ENCODE measurements around the gene AMBP.

AMBP gene

GRCh38 chr9:114053246-114054005 lies 24.7 kb downstream of the AMBP start:
- Histone ChIP-seq H3K4me3 (ENCODE audit: low read depth, low read length) (no peak overlapping the region), H3K36me3 (peaks cover 37% of the 10 kb centered on the region), H3K9me3 (no peaks in the 10 kb centered on the region), H3K27me3 (no peaks in the 10 kb centered on the region), H3K4me1 (no peaks in the 10 kb centered on the region)
- DNase-seq: no peak
- TF ChIP-seq CTCF (IDR thresholded peaks at IDR 0.05; ENCODE audit: low read depth, low read length): no peak

GRCh38 chr9:114051706-114052105 lies 26.4 kb downstream of the AMBP start:
- Histone ChIP-seq H3K4me1 (no peaks in the 10 kb centered on the region), H3K4me3 (ENCODE audit: low read depth, low read length) (no peak overlapping the region), H3K27me3 (no peaks in the 10 kb centered on the region), H3K9me3 (no peaks in the 10 kb centered on the region), H3K36me3 (peaks cover 40% of the 10 kb centered on the region)
- TF ChIP-seq CTCF (IDR thresholded peaks at IDR 0.05; ENCODE audit: low read depth, low read length): no peak
- DNase-seq: no peak

DNA sequence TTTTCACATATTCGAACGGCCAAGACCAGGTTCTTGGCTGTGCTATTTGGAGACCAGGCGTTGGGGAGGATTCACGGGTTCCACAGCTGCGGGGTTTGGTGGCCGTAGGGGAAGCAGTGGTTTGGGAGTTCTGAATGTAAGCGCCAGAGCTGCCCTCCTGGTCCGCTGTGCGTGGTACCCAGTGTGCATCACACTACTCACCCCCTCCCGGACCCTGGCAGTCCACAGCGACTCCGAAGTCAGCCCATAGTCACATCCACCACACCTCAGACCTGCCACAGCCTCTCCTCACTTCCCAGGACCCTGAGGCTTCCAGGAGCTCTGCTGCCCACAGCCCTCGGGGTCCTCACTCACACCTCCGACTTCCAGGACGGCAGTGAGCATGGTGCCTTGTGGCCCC lies 26.8 kb downstream of the AMBP start:
- TF ChIP-seq CTCF (IDR thresholded peaks at IDR 0.05; ENCODE audit: low read depth, low read length): no peak
- Histone ChIP-seq H3K9me3 (no peaks in the 10 kb centered on the region), H3K4me1 (no peaks in the 10 kb centered on the region), H3K36me3 (peaks cover 40% of the 10 kb centered on the region), H3K4me3 (ENCODE audit: low read depth, low read length) (no peak overlapping the region), H3K27me3 (no peaks in the 10 kb centered on the region)
- no peak for DNase-seq

- TF ChIP-seq CTCF (IDR thresholded peaks at IDR 0.05; ENCODE audit: low read depth, low read length): no peak
These were observed 27.5 kb downstream of the AMBP start for GRCh38 chr9:114050646-114051045.

DNA sequence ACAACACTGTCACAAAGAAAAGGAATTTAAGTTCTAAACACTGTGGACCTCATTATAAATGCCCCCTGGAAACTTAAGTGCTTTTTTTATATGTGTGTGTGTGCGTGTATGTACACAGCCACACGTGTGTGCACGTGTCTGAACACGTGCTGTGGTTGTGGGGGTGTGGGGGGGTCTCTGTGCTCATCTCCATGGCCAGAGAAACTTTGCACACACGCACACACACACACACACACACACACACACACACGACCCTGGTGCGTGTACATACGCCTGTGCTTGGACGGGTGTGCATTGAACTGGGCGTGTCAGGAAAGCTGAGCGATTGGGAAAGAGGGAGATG lies 27.9 kb downstream of the AMBP start:
- H3K4me1 ChIP-seq: no peaks in the 10 kb centered on the region
- H3K36me3 ChIP-seq: peaks cover 42% of the 10 kb centered on the region
- DNase-seq: peak; percentile 0
- no peak overlapping the region for H3K4me3 ChIP-seq (ENCODE audit: low read depth, low read length)
- TF ChIP-seq CTCF (IDR thresholded peaks at IDR 0.05; ENCODE audit: low read depth, low read length): no peak
- no peaks in the 10 kb centered on the region for H3K9me3 ChIP-seq
- no peaks in the 10 kb centered on the region for H3K27me3 ChIP-seq

More at GRCh38 chr9:114050646-114051045, 27.5 kb downstream of the AMBP start:
- DNase-seq: no peak
- Histone ChIP-seq H3K4me3 (ENCODE audit: low read depth, low read length) (no peak overlapping the region), H3K9me3 (no peaks in the 10 kb centered on the region), H3K4me1 (no peaks in the 10 kb centered on the region), H3K36me3 (peaks cover 40% of the 10 kb centered on the region), H3K27me3 (no peaks in the 10 kb centered on the region)

GRCh38 chr9:114049441-114050225 lies 28.5 kb downstream of the AMBP start:
- H3K27me3 ChIP-seq: no peaks in the 10 kb centered on the region
- peaks cover 42% of the 10 kb centered on the region for H3K36me3 ChIP-seq
- peak; percentile 4 for DNase-seq
- H3K9me3 ChIP-seq: no peaks in the 10 kb centered on the region
- H3K4me1 ChIP-seq: no peaks in the 10 kb centered on the region
- no peak overlapping the region for H3K4me3 ChIP-seq (ENCODE audit: low read depth, low read length)
- TF ChIP-seq CTCF (IDR thresholded peaks at IDR 0.05; ENCODE audit: low read depth, low read length): no peak
